Endothelial cell (in vitro differentiated cells): ENCODE measurements around the gene HEXD. TPM values are rescaled to one million over a fixed set of nuclear protein-coding genes. Genes with fewer than 3 reads are reported as not detected.

ENCODE experiments used
- DNase-seq: peaks from one replicate; pipeline ENCODE4 v3.0.0; 2021; ENCODE audit warnings: low spot score
- H3K27ac Mint-ChIP-seq: one replicate; pipeline ENCODE4 v1.8.0; 2021; ENCODE audit warnings: mixed read lengths, inconsistent platforms; ENCODE audit not compliant: unreplicated experiment
- H3K27me3 Mint-ChIP-seq: one replicate; pipeline ENCODE4 v1.8.0; 2021; ENCODE audit warnings: mild to moderate bottlenecking, moderate library complexity, mixed read lengths, inconsistent platforms; ENCODE audit not compliant: unreplicated experiment
- H3K36me3 Mint-ChIP-seq: one replicate; pipeline ENCODE4 v1.8.0; 2021; ENCODE audit warnings: mild to moderate bottlenecking, low read depth, mixed read lengths, inconsistent platforms; ENCODE audit not compliant: unreplicated experiment
- H3K4me1 Mint-ChIP-seq: one replicate; pipeline ENCODE4 v1.8.0; 2021; ENCODE audit warnings: mild to moderate bottlenecking, mixed read lengths, inconsistent platforms; ENCODE audit not compliant: unreplicated experiment
- H3K4me3 Mint-ChIP-seq: one replicate; pipeline ENCODE4 v1.8.0; 2021; ENCODE audit warnings: mild to moderate bottlenecking, mixed read lengths, inconsistent platforms; ENCODE audit not compliant: unreplicated experiment
- H3K9me3 Mint-ChIP-seq: one replicate; pipeline ENCODE4 v1.8.0; 2021; ENCODE audit warnings: mixed read lengths, inconsistent platforms; ENCODE audit not compliant: unreplicated experiment
- CTCF ChIP-seq: fragments of 200-600 bp; sonication (generic); IDR thresholded peaks from one replicate; pipeline ENCODE4 v1.5.0; 2021; ENCODE audit warnings: antibody characterized with exemption; ENCODE audit not compliant: unreplicated experiment
- total RNA-seq: library from RNA; stranded (reverse); fragmentation: NEBNext Ultra II Directional; extraction: Animal tissue kit (Norgen Biotek cat#: 25700); gene quantifications from one replicate; pipeline ENCODE4 v1.2.1, GENCODE V29; 2021; ENCODE audit not compliant: unreplicated experiment

The HEXD gene
- total RNA-seq, 1 donor from 2014 or later: 22.0 TPM

- Mint-ChIP-seq H3K27me3 (peaks cover 7% of the 10 kb centered on the region), H3K36me3 (peaks cover 39% of the 10 kb centered on the region), H3K4me3 (no peak overlapping the region), H3K9me3 (no peaks in the 10 kb centered on the region), H3K4me1 (no peaks in the 10 kb centered on the region), H3K27ac (no peak overlapping the region)
- no peak for TF ChIP-seq CTCF
- no peak for DNase-seq
Observed at GRCh38 chr17:82483836-82484235, 65.7 kb downstream of the HEXD start.

GRCh38 chr17:82486231-82487094 is 68.3 kb downstream of the HEXD start:
- no peak for DNase-seq
- Mint-ChIP-seq H3K4me3 (no peak overlapping the region), H3K36me3 (peaks cover 31% of the 10 kb centered on the region), H3K9me3 (no peaks in the 10 kb centered on the region), H3K27ac (no peak overlapping the region), H3K4me1 (no peaks in the 10 kb centered on the region), H3K27me3 (peaks cover 5% of the 10 kb centered on the region)
- no peak for TF ChIP-seq CTCF

DNA sequence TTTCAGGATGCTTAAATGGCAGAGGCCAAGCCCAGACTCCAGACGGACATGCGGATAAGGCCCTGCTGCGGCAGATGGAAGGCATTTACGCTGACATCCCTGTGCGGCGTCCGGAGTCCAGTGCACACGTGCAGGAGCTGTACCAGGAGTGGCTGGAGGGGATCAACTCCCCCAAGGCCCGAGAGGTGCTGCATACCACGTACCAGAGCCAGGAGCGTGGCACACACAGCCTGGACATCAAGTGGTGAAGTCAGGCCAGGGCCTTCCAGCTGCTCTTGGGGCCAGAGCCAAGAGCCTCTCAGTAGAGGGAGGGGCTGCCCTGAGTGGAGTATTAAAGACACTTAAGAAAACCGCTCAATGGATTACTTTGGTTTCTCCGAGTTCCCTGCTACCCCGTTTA is 69.8 kb downstream of the HEXD start:
- H3K27me3 Mint-ChIP-seq: peaks cover 6% of the 10 kb centered on the region
- H3K9me3 Mint-ChIP-seq: no peaks in the 10 kb centered on the region
- no peak for TF ChIP-seq CTCF
- DNase-seq: no peak
- H3K27ac Mint-ChIP-seq: no peak overlapping the region
- H3K4me3 Mint-ChIP-seq: no peak overlapping the region
- H3K4me1 Mint-ChIP-seq: no peaks in the 10 kb centered on the region
- H3K36me3 Mint-ChIP-seq: peaks cover 26% of the 10 kb centered on the region

- no peaks in the 10 kb centered on the region for H3K4me1 Mint-ChIP-seq
- no peak overlapping the region for H3K27ac Mint-ChIP-seq
- no peak overlapping the region for H3K4me3 Mint-ChIP-seq
- peaks cover 20% of the 10 kb centered on the region for H3K36me3 Mint-ChIP-seq
- H3K9me3 Mint-ChIP-seq: no peaks in the 10 kb centered on the region
- no peak for DNase-seq
- peaks cover 11% of the 10 kb centered on the region for H3K27me3 Mint-ChIP-seq
- no peak for TF ChIP-seq CTCF
Observed at GRCh38 chr17:82489117-82489516, 71.0 kb downstream of the HEXD start.

DNA sequence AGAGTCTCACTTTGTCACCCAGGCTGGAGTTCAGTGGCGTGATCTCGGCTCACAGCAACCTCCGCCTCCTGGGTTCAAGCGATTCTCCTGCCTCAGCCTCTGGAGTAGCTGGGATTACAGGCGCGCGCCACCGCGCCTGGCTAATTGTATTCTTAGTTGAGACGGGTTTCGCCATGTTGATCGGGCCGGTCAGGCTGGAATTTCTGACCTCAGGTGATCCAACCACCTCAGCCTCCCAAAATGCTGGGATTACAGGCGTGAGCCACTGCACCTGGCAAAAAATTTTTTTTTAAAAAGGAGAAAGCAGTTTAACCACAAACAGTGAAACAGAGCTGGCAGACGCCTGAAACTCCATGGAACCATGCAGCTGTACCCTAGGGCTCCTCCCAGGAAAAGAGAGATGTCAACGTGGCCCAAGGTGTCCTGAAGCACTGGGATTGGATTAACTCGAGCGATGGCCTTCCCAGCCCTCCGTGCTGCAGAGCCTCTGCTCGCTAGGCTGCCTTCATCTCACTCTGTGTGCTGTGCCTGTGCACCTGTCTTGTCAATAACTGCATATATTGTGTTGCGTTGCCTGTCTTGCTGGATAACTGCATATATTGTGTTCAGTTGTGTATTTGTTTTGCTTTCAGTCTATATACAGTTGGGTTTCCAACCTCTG is 71.8 kb downstream of the HEXD start:
- peaks cover 17% of the 10 kb centered on the region for H3K27me3 Mint-ChIP-seq
- peak overlapping the region; percentile 74 for H3K27ac Mint-ChIP-seq
- no peak for TF ChIP-seq CTCF
- H3K9me3 Mint-ChIP-seq: no peaks in the 10 kb centered on the region
- peaks cover 4% of the 10 kb centered on the region for H3K4me1 Mint-ChIP-seq
- no peak for DNase-seq
- H3K36me3 Mint-ChIP-seq: peaks cover 21% of the 10 kb centered on the region
- H3K4me3 Mint-ChIP-seq: peak overlapping the region; percentile 51
